Left ventricle myocardium inferior (tissue), 1 donor: Measurements from ENCODE around the gene LRMDA. TPM values are rescaled to one million over a fixed set of nuclear protein-coding genes. Genes with fewer than 3 reads are reported as not detected.

Experiments used
- DNase-seq: peaks from one replicate; pipeline ENCODE4 v3.0.0-alpha.2; 2020
- H3K27ac ChIP-seq: fragments of 200-600 bp; replicated peaks from 2 replicates; pipeline ENCODE4 v1.8.0; 2021
- H3K27me3 ChIP-seq: fragments of 200-600 bp; 2 replicates; pipeline ENCODE4 v1.8.0; 2021; ENCODE audit warnings: low read depth
- H3K36me3 ChIP-seq: fragments of 200-600 bp; 2 replicates; pipeline ENCODE4 v1.8.0; 2021
- H3K4me1 ChIP-seq: fragments of 200-600 bp; 2 replicates; pipeline ENCODE4 v1.8.0; 2021
- H3K4me3 ChIP-seq: fragments of 200-600 bp; 2 replicates; pipeline ENCODE4 v1.8.0; 2021; ENCODE audit warnings: mild to moderate bottlenecking, moderate library complexity
- H3K9me3 ChIP-seq: fragments of 200-600 bp; replicated peaks from 2 replicates; pipeline ENCODE4 v1.8.0; 2021
- CTCF ChIP-seq: fragments of 200-600 bp; IDR thresholded peaks from 2 replicates; pipeline ENCODE4 v1.8.0; 2021; ENCODE audit warnings: antibody characterized with exemption, mild to moderate bottlenecking, borderline replicate concordance
- intact Hi-C: fragments of 100-400 bp; cut with micrococcal nuclease; formaldehyde crosslinking; loops from one replicate; pipeline ENCODE4 v1.11.0; 2022
- total RNA-seq: library from RNA; stranded (reverse); fragmentation: NEBNext Ultra II Directional; extraction: Animal tissue kit (Norgen Biotek cat#: 25700); gene quantifications from one replicate; pipeline ENCODE4 v1.2.1, GENCODE V29; 2021
- donor health status: DM: no; HTN: yes; CAD: no; lungs with severe emphysema.

The LRMDA gene
- total RNA-seq, 1 donor from 2014 or later = 18.7 TPM

GRCh38 chr10:75980419-75981002 is 549.1 kb downstream of the LRMDA start:
- no peaks in the 10 kb centered on the region for H3K4me1 ChIP-seq
- H3K27me3 ChIP-seq = no peaks in the 10 kb centered on the region
- H3K9me3 ChIP-seq = no peaks in the 10 kb centered on the region
- no peaks in the 10 kb centered on the region for H3K36me3 ChIP-seq
- no peak for TF ChIP-seq CTCF
- no peak for DNase-seq
- no peak overlapping the region for H3K27ac ChIP-seq
- H3K4me3 ChIP-seq = no peak overlapping the region
- intact Hi-C loops = no loop called here

- no peak for DNase-seq
- no peaks in the 10 kb centered on the region for H3K9me3 ChIP-seq
- no peak overlapping the region for H3K27ac ChIP-seq
- no peaks in the 10 kb centered on the region for H3K27me3 ChIP-seq
- TF ChIP-seq CTCF = no peak
- intact Hi-C loops = no loop called here
- peaks cover 3% of the 10 kb centered on the region for H3K4me1 ChIP-seq
- H3K36me3 ChIP-seq = no peaks in the 10 kb centered on the region
- no peak overlapping the region for H3K4me3 ChIP-seq
Measured at GRCh38 chr10:75982611-75983369, 551.4 kb downstream of the LRMDA start.

GRCh38 chr10:75984067-75984466 is 552.6 kb downstream of the LRMDA start:
- Histone ChIP-seq H3K27ac (no peak overlapping the region), H3K27me3 (no peaks in the 10 kb centered on the region), H3K4me3 (no peak overlapping the region), H3K36me3 (no peaks in the 10 kb centered on the region), H3K9me3 (no peaks in the 10 kb centered on the region), H3K4me1 (peaks cover 3% of the 10 kb centered on the region)
- TF ChIP-seq CTCF = no peak
- intact Hi-C loops = no loop called here
- no peak for DNase-seq

- TF ChIP-seq CTCF = no peak
- intact Hi-C loops = no loop called here
- Histone ChIP-seq H3K27me3 (no peaks in the 10 kb centered on the region), H3K4me3 (no peak overlapping the region), H3K27ac (no peak overlapping the region), H3K9me3 (no peaks in the 10 kb centered on the region), H3K36me3 (no peaks in the 10 kb centered on the region), H3K4me1 (peaks cover 3% of the 10 kb centered on the region)
- no peak for DNase-seq
Measured at GRCh38 chr10:75987616-75988015, 556.2 kb downstream of the LRMDA start.

- Histone ChIP-seq H3K27me3 (no peaks in the 10 kb centered on the region), H3K4me3 (no peak overlapping the region), H3K9me3 (no peaks in the 10 kb centered on the region), H3K36me3 (no peaks in the 10 kb centered on the region), H3K27ac (no peak overlapping the region), H3K4me1 (no peaks in the 10 kb centered on the region)
- TF ChIP-seq CTCF = no peak
- DNase-seq = no peak
- intact Hi-C loops = no loop called here
Measured at GRCh38 chr10:75994357-75995040, 563.1 kb downstream of the LRMDA start.
